HEK293 (cell line): ENCODE measurements around the gene NFKBIB.

ENCODE experiments used
- HOXA7 ChIP-seq: sonication (generic); formaldehyde crosslinking; IDR thresholded peaks from 2 replicates; pipeline ENCODE4 v1.8.1; 2022; ENCODE audit warnings: missing genetic modification reagents, borderline replicate concordance
- TCF7L2 ChIP-seq: IDR thresholded peaks from 2 replicates; pipeline ENCODE4 v1.6.1; 2011; ENCODE audit warnings: low read depth, mild to moderate bottlenecking, inconsistent platforms, low read length, moderate library complexity, borderline replicate concordance
- YY1 ChIP-seq: fragments of 450-650 bp; formaldehyde crosslinking; IDR thresholded peaks from 2 replicates; pipeline ENCODE4 v1.5.1; 2018; ENCODE audit warnings: missing biosample characterization, missing genetic modification characterization
- ZEB2 ChIP-seq: fragments of 450-650 bp; formaldehyde crosslinking; IDR thresholded peaks from 2 replicates; pipeline ENCODE4 v1.5.1; 2016; ENCODE audit warnings: missing biosample characterization, missing genetic modification characterization
- ZNF501 ChIP-seq: fragments of 450-650 bp; formaldehyde crosslinking; IDR thresholded peaks from 2 replicates; pipeline ENCODE4 v1.5.1; 2016; ENCODE audit warnings: missing biosample characterization, missing genetic modification characterization
- ZNF555 ChIP-seq: fragments of 450-650 bp; formaldehyde crosslinking; conservative IDR thresholded peaks from 2 replicates; pipeline ENCODE4 v1.5.1; 2017; ENCODE audit warnings: missing biosample characterization, mild to moderate bottlenecking, missing genetic modification characterization, inconsistent platforms
- ZNF654 ChIP-seq: fragments of 450-650 bp; formaldehyde crosslinking; IDR thresholded peaks from 2 replicates; pipeline ENCODE4 v1.5.1; 2016; ENCODE audit warnings: low read depth, missing biosample characterization, missing genetic modification characterization
- ZNF830 ChIP-seq: fragments of 450-650 bp; IDR thresholded peaks from 2 replicates; pipeline ENCODE4 v1.5.0; 2018; ENCODE audit warnings: missing biosample characterization, missing genetic modification characterization, low read depth, mild to moderate bottlenecking, moderate library complexity
- TF ChIP-seq, protein P1 (sequence below): fragments of 450-650 bp; formaldehyde crosslinking; IDR thresholded peaks from 2 replicates; pipeline ENCODE4 v1.5.1; 2016; ENCODE audit warnings: missing biosample characterization, missing genetic modification characterization
- TF ChIP-seq, protein P2 (sequence below): fragments of 450-650 bp; formaldehyde crosslinking; IDR thresholded peaks from 2 replicates; pipeline ENCODE4 v1.5.1; 2016; ENCODE audit warnings: missing biosample characterization, missing genetic modification characterization
- TF ChIP-seq, protein P3 (sequence below): fragments of 450-650 bp; formaldehyde crosslinking; IDR thresholded peaks from 2 replicates; pipeline ENCODE4 v1.5.1; 2016; ENCODE audit warnings: missing biosample characterization, missing genetic modification characterization

DNA sequence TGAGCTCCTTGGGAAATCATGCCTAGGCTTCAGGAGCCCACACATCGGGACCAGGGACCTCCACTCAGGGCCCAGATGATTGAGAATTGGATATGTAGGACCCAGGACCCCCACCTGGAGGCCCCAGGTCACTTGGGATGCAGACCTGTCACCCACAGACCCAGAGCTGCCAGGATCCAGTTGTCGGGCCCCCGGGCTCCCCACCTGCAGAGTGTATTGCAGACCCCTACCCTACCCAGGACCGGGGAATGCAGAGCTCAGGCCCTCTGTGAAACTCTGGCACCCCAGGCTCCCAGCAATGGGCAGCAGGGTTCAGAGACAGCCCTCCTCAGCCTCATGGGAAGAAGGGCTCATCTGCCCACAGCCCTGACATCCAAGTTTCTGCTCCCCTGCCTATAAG is 5.9 kb downstream of the NFKBIB start:
- TF ChIP-seq, protein P1, sequence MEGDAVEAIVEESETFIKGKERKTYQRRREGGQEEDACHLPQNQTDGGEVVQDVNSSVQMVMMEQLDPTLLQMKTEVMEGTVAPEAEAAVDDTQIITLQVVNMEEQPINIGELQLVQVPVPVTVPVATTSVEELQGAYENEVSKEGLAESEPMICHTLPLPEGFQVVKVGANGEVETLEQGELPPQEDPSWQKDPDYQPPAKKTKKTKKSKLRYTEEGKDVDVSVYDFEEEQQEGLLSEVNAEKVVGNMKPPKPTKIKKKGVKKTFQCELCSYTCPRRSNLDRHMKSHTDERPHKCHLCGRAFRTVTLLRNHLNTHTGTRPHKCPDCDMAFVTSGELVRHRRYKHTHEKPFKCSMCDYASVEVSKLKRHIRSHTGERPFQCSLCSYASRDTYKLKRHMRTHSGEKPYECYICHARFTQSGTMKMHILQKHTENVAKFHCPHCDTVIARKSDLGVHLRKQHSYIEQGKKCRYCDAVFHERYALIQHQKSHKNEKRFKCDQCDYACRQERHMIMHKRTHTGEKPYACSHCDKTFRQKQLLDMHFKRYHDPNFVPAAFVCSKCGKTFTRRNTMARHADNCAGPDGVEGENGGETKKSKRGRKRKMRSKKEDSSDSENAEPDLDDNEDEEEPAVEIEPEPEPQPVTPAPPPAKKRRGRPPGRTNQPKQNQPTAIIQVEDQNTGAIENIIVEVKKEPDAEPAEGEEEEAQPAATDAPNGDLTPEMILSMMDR = no peak
- TF ChIP-seq ZNF501 (tag by site-specific recombination) (no peak), HOXA7 (CRISPR knock-in tag) (no peak), ZNF555 (no peak), ZEB2 (tag by site-specific recombination) (no peak), YY1 (tag by site-specific recombination) (no peak), ZNF654 (tag by site-specific recombination) (no peak), ZNF830 (tag by site-specific recombination) (no peak), TCF7L2 (no peak)
- TF ChIP-seq, protein P2, sequence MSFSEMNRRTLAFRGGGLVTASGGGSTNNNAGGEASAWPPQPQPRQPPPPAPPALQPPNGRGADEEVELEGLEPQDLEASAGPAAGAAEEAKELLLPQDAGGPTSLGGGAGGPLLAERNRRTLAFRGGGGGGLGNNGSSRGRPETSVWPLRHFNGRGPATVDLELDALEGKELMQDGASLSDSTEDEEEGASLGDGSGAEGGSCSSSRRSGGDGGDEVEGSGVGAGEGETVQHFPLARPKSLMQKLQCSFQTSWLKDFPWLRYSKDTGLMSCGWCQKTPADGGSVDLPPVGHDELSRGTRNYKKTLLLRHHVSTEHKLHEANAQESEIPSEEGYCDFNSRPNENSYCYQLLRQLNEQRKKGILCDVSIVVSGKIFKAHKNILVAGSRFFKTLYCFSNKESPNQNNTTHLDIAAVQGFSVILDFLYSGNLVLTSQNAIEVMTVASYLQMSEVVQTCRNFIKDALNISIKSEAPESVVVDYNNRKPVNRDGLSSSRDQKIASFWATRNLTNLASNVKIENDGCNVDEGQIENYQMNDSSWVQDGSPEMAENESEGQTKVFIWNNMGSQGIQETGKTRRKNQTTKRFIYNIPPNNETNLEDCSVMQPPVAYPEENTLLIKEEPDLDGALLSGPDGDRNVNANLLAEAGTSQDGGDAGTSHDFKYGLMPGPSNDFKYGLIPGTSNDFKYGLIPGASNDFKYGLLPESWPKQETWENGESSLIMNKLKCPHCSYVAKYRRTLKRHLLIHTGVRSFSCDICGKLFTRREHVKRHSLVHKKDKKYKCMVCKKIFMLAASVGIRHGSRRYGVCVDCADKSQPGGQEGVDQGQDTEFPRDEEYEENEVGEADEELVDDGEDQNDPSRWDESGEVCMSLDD (tag by site-specific recombination) = no peak
- TF ChIP-seq, protein P3, sequence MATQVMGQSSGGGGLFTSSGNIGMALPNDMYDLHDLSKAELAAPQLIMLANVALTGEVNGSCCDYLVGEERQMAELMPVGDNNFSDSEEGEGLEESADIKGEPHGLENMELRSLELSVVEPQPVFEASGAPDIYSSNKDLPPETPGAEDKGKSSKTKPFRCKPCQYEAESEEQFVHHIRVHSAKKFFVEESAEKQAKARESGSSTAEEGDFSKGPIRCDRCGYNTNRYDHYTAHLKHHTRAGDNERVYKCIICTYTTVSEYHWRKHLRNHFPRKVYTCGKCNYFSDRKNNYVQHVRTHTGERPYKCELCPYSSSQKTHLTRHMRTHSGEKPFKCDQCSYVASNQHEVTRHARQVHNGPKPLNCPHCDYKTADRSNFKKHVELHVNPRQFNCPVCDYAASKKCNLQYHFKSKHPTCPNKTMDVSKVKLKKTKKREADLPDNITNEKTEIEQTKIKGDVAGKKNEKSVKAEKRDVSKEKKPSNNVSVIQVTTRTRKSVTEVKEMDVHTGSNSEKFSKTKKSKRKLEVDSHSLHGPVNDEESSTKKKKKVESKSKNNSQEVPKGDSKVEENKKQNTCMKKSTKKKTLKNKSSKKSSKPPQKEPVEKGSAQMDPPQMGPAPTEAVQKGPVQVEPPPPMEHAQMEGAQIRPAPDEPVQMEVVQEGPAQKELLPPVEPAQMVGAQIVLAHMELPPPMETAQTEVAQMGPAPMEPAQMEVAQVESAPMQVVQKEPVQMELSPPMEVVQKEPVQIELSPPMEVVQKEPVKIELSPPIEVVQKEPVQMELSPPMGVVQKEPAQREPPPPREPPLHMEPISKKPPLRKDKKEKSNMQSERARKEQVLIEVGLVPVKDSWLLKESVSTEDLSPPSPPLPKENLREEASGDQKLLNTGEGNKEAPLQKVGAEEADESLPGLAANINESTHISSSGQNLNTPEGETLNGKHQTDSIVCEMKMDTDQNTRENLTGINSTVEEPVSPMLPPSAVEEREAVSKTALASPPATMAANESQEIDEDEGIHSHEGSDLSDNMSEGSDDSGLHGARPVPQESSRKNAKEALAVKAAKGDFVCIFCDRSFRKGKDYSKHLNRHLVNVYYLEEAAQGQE (tag by site-specific recombination) = no peak
